RWPE2 (cell line): ENCODE results near the gene ENTHD1.

Experiments used
- ATAC-seq: fragments of 200-7000 bp; cut with Tn5 transposase; 3 replicates; pipeline ENCODE4 v1.9.1; 2021; ENCODE audit warnings: low read depth
- DNase-seq: peaks from one replicate; pipeline ENCODE4 v3.0.0-alpha.2; 2020; ENCODE audit warnings: low spot score
- H3K27ac ChIP-seq: fragments of 450-650 bp; 2 replicates; pipeline ENCODE4 v1.5.1; 2017; ENCODE audit warnings: mild to moderate bottlenecking; ENCODE audit not compliant: poor library complexity, severe bottlenecking
- H3K27me3 ChIP-seq: fragments of 250-450 bp; sonication (Bioruptor Pico); 2 replicates; pipeline ENCODE4 v1.5.1; 2021; ENCODE audit warnings: mild to moderate bottlenecking, moderate library complexity; ENCODE audit not compliant: insufficient read depth, poor library complexity, severe bottlenecking
- H3K36me3 ChIP-seq: fragments of 250-450 bp; sonication (Bioruptor Pico); 2 replicates; pipeline ENCODE4 v1.5.1; 2020; ENCODE audit warnings: low read depth, mild to moderate bottlenecking, moderate library complexity
- H3K4me1 ChIP-seq: fragments of 250-450 bp; sonication (Bioruptor Pico); 2 replicates; pipeline ENCODE4 v1.5.1; 2021; ENCODE audit warnings: mild to moderate bottlenecking, moderate library complexity; ENCODE audit not compliant: insufficient read depth, poor library complexity, severe bottlenecking
- H3K4me3 ChIP-seq: fragments of 250-450 bp; sonication (Bioruptor Pico); 2 replicates; pipeline ENCODE4 v1.5.1; 2021; ENCODE audit warnings: mild to moderate bottlenecking, moderate library complexity; ENCODE audit not compliant: severe bottlenecking
- H3K9me3 ChIP-seq: fragments of 250-450 bp; sonication (Bioruptor Pico); 2 replicates; pipeline ENCODE4 v1.5.1; 2021; ENCODE audit warnings: mild to moderate bottlenecking, moderate library complexity; ENCODE audit not compliant: severe bottlenecking
- CTCF ChIP-seq: fragments of 450-650 bp; IDR thresholded peaks from one replicate; pipeline ENCODE4 v1.5.1; 2017; ENCODE audit warnings: mild to moderate bottlenecking, moderate library complexity; ENCODE audit not compliant: poor library complexity, severe bottlenecking

ENTHD1 gene

GRCh38 chr22:39693943-39694500 lies 199.5 kb downstream of the ENTHD1 start:
- Histone ChIP-seq H3K36me3 (no peaks in the 10 kb centered on the region), H3K4me3 (no peak overlapping the region), H3K27ac (no peak overlapping the region), H3K4me1 (no peaks in the 10 kb centered on the region), H3K27me3 (peaks cover 16% of the 10 kb centered on the region), H3K9me3 (no peaks in the 10 kb centered on the region)
- TF ChIP-seq CTCF, result no peak
- DNase-seq, result no peak
- ATAC-seq, result no peak
